ENCODE data around the gene LSM12. TPM values are rescaled to one million over a fixed set of nuclear protein-coding genes. Genes with fewer than 3 reads are reported as not detected.

The LSM12 gene
- total RNA-seq, 2 donors from 2014 or later, result 24.9 to 30.8 TPM

GRCh38 chr17:44077595-44077909, 11.1 kb upstream of the LSM12 start:
- DNase-seq (ENCODE audit: low spot score), result no peak
- Histone ChIP-seq H3K27ac (peak overlapping the region in 1 of 2 donors; percentile 16), H3K27me3 (replicated peaks; ENCODE audit: insufficient read depth) (no peaks in the 10 kb centered on the region), H3K4me3 (no peak overlapping the region), H3K4me1 (ENCODE audit: control insufficient read depth in 1 of 2, low read depth in 2 of 2) (peaks cover 0 to 8% of the 10 kb centered on the region in 2 donors), H3K36me3 (peaks cover 68% of the 10 kb centered on the region), H3K9me3 (no peaks in the 10 kb centered on the region)
- no peak for TF ChIP-seq CTCF (IDR thresholded peaks at IDR 0.05)
- no peak for ATAC-seq (ENCODE audit: insufficient number of reproducible peaks, low FRiP score, low read depth)

- TF ChIP-seq CTCF (IDR thresholded peaks at IDR 0.05), result no peak
- H3K9me3 ChIP-seq, result no peaks in the 10 kb centered on the region
- H3K27ac ChIP-seq, result peak overlapping the region in 1 of 2 donors; percentile 16
- no peak for ATAC-seq (ENCODE audit: insufficient number of reproducible peaks, low FRiP score, low read depth)
- no peaks in the 10 kb centered on the region for H3K27me3 ChIP-seq (replicated peaks; ENCODE audit: insufficient read depth)
- peaks cover 62% of the 10 kb centered on the region for H3K36me3 ChIP-seq
- H3K4me3 ChIP-seq, result no peak overlapping the region
- H3K4me1 ChIP-seq (ENCODE audit: control insufficient read depth in 1 of 2, low read depth in 2 of 2), result peaks cover 2 to 14% of the 10 kb centered on the region in 2 donors
- DNase-seq (ENCODE audit: low spot score), result no peak
Measured at GRCh38 chr17:44076716-44077594, 10.5 kb upstream of the LSM12 start.

- ATAC-seq (ENCODE audit: insufficient number of reproducible peaks, low FRiP score, low read depth), result no peak
- no peak for TF ChIP-seq CTCF (IDR thresholded peaks at IDR 0.05)
- Histone ChIP-seq H3K4me3 (no peak overlapping the region), H3K4me1 (ENCODE audit: control insufficient read depth in 1 of 2, low read depth in 2 of 2) (peaks cover 10 to 20% of the 10 kb centered on the region in 2 donors), H3K36me3 (peaks cover 55% of the 10 kb centered on the region), H3K27me3 (replicated peaks; ENCODE audit: insufficient read depth) (no peaks in the 10 kb centered on the region), H3K9me3 (no peaks in the 10 kb centered on the region), H3K27ac (no peak overlapping the region)
- no peak for DNase-seq (ENCODE audit: low spot score)
Measured at GRCh38 chr17:44075598-44076293, 9.3 kb upstream of the LSM12 start.

GRCh38 chr17:44074911-44075285, 8.4 kb upstream of the LSM12 start:
- no peaks in the 10 kb centered on the region for H3K9me3 ChIP-seq
- H3K4me3 ChIP-seq, result no peak overlapping the region
- peaks cover 13 to 24% of the 10 kb centered on the region in 2 donors for H3K4me1 ChIP-seq (ENCODE audit: control insufficient read depth in 1 of 2, low read depth in 2 of 2)
- no peaks in the 10 kb centered on the region for H3K27me3 ChIP-seq (replicated peaks; ENCODE audit: insufficient read depth)
- no peak for DNase-seq (ENCODE audit: low spot score)
- TF ChIP-seq CTCF (IDR thresholded peaks at IDR 0.05), result no peak
- H3K27ac ChIP-seq, result no peak overlapping the region
- ATAC-seq (ENCODE audit: insufficient number of reproducible peaks, low FRiP score, low read depth), result no peak
- peaks cover 46% of the 10 kb centered on the region for H3K36me3 ChIP-seq

- DNase-seq (ENCODE audit: low spot score), result no peak
- no peak for ATAC-seq (ENCODE audit: insufficient number of reproducible peaks, low FRiP score, low read depth)
- no peak for TF ChIP-seq CTCF (IDR thresholded peaks at IDR 0.05)
- Histone ChIP-seq H3K27me3 (replicated peaks; ENCODE audit: insufficient read depth) (no peaks in the 10 kb centered on the region), H3K36me3 (peaks cover 43% of the 10 kb centered on the region), H3K4me1 (ENCODE audit: control insufficient read depth in 1 of 2, low read depth in 2 of 2) (peaks cover 18 to 26% of the 10 kb centered on the region in 2 donors), H3K27ac (no peak overlapping the region), H3K4me3 (no peak overlapping the region), H3K9me3 (no peaks in the 10 kb centered on the region)
Measured at GRCh38 chr17:44074231-44074910, 7.9 kb upstream of the LSM12 start.
